Renal pelvis (tissue), 4 donors: ENCODE results near the gene PRKCZ. TPM values are rescaled to one million over a fixed set of nuclear protein-coding genes. Genes with fewer than 3 reads are reported as not detected.
"Not testable (repeated sequence)": the region's sequence is repeated elsewhere in the genome, so short reads cannot be mapped to it uniquely, and the experiment has no call there.

Experiments
- DNase-seq: peaks from one replicate; pipeline ENCODE4 v3.0.0-alpha.2; 2013
- polyA plus RNA-seq, 3 donors: library from polyadenylated mRNA; unstranded; fragments of 120-200 nt; gene quantifications; one replicate each; pipeline ENCODE4 v1.2.1, GENCODE V29; 2013; ENCODE audit not compliant: insufficient read length in 3 of 3

Gene PRKCZ
- polyA plus RNA-seq, 3 donors = 33.2 to 37.7 (median 34.5) TPM

DNA sequence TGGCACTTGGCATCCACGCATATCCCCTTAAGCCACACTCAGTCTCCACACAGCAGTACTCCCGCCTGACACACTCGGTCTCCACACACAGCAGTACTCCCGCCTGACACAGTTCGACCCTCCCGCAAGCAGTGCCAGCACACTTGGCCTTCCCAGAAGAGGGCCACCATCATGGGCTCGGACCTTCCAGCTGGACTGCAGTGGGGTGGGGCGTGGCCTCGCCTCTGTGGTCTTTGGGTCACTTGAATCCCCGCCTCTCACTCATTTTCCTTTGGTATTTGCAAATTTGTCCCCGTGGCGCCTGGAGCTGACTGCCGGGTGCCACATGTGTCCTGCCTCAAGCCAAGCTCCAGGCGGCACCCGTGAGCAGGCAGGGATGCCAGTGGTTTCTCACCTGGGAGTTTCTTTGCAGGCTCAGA, 80.7 kb downstream of the PRKCZ start:
- no peak for DNase-seq

DNA sequence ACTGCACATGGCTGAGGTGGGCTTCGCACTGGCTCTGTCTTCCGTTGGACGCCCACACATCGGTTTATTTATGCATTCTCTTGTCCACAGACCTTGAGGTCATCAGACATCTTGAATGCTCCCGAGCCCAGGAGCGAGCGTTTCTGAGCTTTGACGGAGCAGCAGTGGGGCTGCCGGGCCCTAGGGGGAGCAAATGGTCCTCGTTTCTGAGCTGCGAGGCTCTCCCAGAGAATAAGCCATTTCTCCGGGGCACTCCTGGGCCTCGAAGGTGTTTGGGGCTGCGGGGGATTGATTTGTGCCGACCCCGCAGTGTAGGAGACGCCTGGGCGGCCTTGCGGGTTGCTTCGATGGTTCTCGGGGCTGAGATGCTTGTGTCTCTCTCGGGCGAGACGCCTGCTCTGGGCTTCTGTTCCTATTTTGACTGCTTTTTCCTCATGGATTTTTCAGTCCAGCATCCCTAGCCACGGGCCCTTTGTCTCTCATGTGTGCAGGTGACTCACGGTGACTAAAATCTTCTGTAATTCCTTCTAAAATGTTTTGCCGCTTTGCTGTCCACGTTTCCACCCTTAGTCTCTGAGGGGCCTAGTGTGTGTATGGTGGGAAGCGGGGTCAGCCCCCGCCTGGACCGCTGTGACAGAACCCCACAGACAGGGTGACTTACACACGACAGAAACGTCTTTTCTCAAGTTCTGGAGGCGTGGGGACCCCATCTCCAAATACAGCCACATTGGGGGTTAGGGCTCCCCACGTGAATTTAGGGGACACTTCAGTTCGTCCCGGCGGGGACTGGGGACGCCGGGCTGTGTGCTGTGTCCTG, 82.2 kb downstream of the PRKCZ start:
- DNase-seq = no peak

DNA sequence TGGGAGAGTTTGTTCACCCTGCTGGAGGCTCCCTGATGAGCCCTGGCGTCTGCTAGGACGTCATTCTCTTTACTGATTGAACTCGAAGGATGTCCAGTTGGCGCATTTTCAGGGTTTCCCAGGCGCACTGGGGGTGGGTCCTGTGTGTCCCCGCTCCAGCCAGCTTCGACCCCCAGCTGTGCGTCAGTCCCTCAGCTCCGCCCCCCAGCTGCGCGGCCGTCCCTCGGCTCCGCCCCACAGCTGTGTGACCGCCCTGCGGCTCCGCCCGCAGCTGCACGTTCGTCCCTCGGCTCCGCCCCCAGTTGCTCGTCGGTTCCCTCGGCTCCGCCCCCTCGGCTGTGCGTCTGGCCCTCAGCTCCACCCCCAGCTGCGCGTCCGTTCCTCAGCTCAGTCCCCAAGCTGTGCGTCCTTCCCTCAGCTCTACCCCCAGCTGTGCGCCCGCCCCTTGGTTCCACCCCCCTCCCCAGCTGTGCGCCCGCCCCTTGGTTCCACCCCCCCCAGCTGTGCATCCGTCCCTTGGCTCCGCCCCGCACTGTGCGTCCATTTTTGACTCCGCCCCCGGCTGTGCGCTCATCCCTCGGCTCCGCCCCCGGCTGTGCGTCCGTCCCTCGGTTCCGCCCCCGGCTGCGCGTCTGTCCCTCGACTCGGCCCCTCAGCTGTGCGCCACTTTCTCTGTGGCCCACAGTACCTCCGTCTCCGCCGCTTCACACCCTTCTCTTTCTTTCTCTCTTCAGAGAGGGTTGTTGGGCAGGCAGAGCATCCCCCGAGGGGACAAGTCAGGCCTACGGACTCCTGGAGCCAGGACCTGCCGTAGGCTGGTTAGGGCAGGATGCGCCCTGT, 83.0 kb downstream of the PRKCZ start:
- DNase-seq = peak; percentile 95

DNA sequence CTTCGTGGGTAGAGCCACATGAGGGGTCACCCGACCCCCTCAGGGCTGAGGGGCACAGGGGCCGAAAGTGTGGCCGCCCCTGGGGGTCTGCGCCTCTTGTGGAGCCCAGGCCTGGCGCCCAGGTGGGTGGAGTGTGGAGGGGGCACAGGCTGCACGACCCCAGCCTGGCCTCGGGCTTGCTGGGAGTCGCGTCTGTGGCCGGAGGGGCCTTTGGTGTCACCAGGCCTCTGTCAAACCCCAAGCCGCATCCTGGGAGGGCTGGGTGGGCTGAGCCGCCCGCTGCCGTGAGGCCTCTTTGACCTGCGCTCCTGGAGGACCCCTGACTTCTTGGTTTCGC, 83.6 kb downstream of the PRKCZ start:
- no peak for DNase-seq

DNA sequence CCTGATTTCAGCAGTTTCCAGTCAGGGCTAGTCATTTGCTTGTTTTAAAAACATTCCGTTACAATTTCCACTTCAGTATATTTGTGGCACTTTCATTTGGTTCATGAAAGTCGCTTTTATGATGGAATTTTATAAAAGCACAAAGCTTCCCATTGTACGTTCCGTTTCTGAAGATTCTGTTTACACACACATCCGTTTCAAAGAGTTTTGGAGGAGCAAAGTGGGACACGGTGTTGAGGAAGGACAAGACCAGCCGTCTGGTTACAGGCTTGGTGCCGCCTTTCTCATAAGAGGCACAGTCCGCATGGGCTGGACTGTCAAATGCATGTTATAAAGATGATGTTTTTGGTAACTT, 84.0 kb downstream of the PRKCZ start:
- DNase-seq = no peak

DNA sequence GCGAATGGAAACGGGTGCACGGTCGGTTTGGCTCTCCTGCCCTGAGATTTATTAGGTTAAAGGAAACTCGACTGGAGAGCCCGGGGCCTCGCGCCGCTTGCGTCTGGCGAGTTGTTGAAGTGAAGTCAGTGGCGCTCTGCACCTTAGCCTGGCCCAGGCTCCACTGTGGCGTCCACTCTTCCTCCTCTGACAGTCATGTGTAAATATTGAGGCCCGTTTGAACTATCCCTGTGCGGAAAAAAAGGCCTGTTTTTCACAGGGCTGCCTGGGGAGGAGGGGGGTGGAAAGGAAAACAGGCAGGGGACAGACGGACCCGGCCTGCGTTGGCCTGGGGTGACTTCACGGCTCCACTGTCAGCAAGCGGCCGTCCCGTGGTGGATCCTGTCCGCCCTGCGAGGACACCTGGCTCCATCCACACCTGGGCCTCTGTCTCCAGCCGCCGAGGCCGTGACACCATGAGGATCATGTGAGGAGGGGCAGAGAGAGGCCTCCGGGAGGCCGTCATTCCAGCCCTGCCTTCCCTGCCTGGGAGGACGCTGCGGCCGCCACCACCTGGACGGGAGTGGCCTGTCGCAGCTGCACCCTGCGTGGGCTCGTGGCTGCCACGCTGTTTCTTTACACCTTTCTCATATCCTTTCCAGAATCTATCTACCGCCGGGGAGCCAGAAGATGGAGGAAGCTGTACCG, 84.6 kb downstream of the PRKCZ start:
- DNase-seq = no peak

DNA sequence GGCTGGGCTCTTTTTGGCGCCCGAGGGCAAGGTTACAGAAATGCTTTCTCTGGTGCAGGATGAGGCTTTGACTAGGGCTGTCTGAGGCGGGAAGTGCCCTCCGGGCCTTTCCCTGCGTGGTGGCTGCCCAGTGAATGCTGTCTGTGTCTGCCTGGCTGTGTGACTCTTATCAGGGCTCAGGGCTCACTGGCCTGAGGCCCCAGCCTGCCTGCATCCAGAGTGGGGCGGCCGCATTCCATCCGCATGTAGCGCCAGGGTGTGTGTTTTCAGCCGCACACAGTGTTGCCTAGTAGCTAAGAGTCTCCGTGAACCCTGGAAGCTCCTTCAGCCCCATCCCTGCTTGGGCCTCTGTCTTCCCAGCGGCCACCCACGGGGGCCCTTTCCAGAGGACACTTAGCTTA, 85.2 kb downstream of the PRKCZ start:
- DNase-seq = peak; percentile 88

DNA sequence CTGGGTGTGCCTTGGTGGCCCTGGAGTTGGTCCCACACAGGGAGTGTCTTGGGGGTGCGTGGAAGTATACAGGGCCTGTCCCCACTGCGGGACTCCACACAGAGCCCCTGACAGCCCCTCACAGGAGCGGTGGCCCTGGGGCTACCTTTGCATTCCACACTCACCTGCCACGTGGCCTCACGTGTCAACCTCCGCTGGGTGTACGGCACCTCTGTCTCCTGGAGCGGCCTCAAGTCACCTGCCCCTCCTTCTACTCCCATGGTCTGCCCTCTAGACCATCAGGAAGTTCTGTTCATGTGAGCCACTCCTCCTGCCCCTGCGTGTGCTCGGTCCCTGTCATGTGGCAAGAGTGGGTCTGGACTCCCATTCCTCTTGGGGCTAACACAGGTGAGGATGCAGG, 85.7 kb downstream of the PRKCZ start:
- no peak for DNase-seq

DNA sequence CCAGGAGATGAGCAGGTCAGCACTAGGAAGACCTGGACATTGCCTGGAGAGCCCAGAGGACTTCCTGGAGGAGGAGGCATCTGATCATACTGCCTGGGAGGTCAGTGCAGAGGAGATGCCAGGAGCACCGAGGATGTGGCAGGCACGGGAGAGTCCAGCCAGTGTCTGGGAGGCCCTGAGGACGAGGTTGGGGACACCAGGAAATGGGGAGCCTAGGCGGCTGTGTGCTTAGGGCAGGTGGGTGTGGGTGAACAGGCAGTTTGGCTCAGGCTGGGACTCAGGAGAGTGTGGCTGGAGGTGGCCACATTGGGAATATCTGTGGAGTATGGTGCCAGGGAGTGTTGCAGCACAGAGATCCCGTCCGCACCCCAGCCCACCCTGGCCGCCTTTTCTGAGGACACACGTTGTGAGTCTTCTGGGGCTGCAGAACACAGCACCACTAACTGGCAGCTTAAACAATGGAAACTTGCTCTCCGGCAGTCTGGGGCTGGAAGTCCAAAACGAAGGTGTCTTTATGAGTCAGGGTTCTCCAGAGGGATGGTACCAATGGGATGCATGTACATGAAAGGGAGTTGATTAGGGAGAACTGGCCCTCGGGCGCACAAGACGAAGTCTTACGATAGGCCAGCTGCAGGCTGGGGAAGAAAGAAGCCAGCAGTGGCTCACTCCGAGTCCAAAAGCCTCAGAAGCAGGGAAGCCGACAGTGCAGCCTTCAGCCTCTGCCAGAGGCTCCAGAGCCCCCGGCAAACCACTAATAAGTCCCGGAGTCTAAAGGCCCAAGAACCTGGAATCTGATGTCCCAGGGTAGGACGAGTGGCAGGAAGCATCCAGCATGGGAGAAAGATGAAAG, 86.4 kb downstream of the PRKCZ start:
- no peak for DNase-seq

DNA sequence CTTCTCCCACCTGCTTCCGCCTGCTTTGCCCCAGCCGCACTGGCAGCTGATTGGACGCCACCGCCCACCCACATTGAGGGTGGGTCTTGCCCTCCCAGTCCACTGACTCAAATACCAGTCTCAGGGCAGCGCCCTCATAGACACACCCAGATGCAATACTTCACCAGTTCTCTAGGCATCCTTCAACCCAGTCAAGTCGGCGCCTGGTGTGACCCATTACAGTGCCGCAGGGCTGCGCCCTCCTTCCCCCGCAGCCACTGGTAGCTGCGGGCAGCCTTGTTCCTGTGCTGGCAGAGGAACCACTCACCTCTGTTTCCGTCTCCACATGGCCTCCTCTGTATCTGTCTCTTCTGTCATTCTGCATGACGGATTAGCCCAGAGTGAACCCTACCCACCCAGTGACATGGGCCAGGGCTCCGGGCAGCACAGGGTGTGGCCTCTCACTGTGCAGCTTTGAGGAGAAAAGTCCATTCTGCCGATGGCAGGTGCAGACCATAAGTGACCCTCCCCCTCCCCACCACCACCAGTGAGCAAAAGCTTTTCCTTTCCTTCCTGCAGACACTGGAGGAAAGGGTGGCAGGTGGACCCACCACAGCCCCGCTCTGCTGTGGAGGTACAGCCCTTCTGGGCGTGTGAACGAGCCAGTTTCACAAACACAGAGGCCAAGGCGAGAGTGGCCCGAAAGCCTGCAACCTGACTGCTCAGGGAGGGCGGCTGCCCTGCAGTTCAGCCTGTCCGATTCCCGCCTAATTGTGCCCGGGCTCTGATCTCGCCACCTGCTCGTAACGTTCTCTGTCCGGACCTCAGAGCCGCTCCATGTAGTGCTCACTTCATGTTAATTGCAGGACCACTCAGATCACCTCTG, 87.3 kb downstream of the PRKCZ start:
- no peak for DNase-seq

DNA sequence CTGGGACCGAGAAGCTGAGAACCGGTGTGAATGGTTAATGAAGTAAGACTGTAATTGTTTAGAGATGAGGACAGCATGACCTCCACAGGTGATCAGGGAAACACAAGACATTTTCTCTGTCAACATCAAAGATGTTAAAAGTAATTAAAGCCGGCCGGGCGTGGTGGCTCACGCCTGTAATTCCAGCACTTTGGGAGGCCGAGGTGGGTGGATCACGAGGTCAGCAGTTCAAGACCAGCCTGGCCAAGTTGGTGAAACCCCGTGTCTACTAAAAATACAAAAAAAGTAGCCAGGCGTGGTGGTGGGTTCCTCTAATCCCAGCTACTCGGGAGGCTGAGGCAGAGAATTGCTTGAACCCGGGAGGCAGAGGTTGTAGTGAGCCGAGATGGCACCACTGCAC, 88.9 kb downstream of the PRKCZ start:
- not testable (repeated sequence) for DNase-seq

DNA sequence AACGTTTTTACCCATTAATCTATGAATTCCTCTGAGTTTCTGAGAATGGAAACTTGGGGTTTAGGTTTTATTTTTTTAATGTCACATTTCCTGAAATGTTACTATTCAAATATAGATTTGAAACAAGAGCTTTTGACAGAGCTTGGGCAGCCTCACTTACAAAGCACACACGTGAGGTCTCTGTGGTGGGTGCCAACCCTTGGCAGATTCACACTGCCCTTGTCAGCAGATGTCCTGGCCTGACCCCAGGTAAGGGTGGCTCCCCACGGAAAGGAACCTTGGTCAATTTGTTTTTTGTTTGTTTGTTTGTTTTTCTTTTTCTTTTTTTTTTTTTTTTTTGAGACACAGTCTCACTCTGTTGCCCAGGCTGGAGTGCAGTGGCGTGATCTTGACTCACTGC, 90.8 kb downstream of the PRKCZ start:
- DNase-seq = no peak

DNA sequence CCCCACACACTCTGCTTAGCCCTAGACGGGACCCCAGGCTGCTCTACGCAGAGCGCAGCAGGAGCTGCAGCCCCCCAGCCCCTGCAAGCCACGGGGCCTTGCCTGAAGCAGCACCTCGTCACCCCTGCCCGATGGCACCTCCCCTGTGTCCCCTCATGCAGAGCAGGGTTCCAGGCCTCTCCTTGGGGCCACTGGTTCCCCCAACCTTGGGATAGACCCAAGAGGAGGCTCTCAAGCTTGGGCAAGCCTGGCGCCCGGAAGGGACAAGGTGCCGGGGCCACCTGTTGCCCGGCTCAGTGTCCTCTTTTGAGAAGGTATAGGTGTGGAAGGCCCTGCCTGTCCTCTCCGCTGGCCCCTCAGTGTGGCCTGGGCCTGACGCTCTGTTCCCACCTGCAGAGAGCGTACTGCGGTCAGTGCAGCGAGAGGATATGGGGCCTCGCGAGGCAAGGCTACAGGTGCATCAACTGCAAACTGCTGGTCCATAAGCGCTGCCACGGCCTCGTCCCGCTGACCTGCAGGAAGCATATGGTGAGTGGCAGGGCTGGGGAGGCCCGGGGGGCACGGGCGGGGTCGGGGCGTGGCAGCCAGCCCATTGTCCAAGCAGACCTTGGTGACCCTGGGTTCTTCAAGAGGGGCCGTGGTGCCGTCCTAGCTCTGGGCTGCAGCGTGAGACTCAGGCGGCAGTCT, 93.7 kb downstream of the PRKCZ start:
- DNase-seq = no peak

DNA sequence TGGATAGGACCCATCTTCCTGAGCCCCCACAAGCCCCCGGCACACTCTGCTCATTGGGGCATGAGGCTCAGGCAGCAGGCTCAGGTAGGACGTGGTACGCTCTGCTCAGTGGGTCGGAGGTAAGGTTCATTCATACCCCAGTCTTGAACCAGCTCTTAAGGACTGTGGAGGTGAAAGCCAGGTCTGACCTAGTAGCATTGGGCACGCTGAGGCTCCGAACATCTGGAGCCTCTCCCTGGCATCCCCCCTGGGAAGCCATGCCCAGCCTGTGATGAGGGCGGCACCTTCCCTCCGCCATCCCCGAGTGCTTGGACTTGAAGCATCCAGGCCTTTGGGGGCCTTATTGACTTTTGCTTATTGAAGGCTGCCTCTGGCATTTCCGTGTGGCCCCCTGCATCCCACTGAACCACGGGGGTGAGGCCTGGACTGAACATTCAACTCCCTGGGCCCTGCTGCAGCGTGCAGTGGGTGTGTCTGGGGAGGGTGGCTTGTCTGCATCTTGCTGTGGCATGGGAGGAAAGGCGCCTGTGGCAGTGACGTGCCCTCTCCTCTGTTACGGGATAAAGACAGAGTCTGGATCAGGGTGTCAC, 94.4 kb downstream of the PRKCZ start:
- DNase-seq = no peak

DNA sequence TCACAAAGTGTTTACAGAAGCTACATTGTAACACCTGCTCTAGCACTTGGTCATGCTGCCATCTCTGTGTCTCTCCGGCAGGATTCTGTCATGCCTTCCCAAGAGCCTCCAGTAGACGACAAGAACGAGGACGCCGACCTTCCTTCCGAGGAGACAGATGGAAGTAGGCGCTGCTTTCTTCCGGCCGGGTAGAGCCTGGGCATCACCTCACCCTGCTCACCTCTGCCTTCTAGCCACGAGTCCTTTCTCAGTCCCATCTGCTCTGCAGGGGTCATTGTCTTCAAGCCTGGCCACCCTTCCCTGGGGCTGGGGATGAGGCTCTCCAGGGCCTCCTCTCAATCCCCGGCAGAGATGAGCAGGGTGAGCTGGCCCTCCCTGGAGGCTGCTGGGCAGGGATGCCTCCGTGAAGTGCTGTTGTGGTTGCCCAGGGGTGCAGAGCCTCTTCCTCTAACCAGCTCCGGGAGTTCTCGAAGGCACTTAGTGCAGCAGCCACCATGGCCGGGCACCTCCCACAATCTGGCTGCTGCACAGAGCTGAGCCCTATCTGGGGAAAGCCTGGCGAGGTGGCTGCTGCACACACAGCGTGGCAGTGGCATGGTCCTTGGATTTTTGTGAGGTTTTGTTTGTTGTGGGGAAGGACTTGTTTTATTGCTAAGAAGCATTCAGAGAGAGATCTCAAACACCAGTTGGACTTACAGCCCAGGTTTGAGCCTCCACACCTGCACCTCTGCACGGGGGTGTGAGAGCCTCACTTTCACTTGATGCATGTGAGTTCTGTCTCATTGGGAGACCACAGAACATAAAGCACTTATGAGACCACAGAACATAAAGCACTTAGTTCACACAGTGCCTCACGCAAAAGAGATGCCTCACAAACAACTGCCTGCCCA, 96.0 kb downstream of the PRKCZ start:
- DNase-seq = no peak

DNA sequence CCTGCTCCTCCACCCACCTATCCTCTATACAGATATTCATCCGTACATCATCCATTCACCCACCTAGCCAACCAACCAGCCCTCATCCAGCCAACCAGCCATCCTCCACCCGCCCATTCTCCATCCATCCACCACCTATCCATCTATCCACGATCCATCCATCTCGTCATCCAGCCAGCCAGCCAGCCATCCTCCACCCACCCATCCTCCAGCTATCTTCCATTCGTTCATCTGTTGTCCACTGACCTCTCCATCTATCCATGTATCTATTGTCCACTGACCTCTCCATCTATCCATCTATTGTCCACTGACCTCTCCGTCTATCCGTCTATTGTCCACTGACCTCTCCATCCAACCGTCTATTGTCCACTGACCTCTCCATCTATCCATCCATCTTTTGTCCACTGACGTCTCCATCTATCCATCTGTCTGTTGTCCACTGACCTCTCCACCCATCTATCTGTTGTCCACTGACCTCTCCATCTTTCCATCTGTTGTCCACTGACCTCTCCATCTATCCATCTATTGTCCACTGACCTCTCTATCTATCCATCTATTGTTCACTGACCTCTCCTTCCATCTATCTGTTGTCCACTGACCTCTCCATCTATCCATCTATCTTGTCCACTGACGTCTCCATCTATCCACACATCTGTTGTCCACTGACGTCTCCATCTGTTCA, 96.8 kb downstream of the PRKCZ start:
- DNase-seq = no peak

DNA sequence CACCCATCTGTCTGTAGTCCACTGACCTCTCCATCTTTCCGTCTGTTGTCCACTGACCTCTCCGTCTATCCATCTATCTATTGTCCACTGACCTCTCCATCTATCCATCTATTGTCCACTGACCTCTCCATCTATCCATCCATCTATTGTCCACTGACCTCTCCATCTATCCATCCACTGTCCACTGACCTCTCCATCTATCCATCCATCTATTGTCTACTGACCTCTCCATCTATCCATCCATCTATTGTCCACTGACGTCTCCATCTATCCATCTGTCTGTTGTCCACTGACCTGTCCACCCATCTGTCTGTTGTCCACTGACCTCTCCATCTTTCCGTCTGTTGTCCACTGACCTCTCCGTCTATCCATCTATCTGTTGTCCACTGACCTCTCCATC, 97.7 kb downstream of the PRKCZ start:
- DNase-seq = not testable (repeated sequence)

DNA sequence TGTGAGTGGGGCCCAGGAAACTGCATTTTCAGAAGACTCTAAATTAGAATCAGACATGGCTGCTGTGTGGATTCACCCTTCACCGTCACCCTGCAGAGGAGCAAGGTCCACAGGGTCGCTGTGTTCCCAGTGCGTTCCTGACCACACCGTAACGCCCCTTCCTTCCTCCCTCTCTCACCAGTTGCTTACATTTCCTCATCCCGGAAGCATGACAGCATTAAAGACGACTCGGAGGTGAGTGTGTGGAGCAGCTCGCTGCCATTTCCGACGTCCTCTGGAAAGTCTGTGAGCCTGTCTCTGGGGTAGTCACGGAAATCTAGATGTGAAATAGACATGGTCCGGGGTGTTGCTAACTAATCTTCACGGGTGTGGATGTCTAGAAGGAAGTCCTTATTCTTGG, 98.5 kb downstream of the PRKCZ start:
- DNase-seq = no peak
